OCI-LY1 (cell line): Measurements from ENCODE around the gene CARMIL1.

ENCODE experiments used
- H2AFZ ChIP-seq: fragments of 200-600 bp; sonication (generic), shearing (Covaris generic); 2 replicates; pipeline ENCODE4 v1.6.0; 2014; ENCODE audit warnings: antibody characterized with exemption, mild to moderate bottlenecking, low read length
- H3F3A ChIP-seq: fragments of 200-600 bp; sonication (generic), shearing (Covaris generic); 2 replicates; pipeline ENCODE4 v1.6.0; 2014; ENCODE audit warnings: mild to moderate bottlenecking, antibody characterized with exemption, low read length, moderate library complexity; ENCODE audit not compliant: insufficient read depth
- H3K27ac ChIP-seq: fragments of 200-600 bp; sonication (generic); 2 replicates; pipeline ENCODE4 v1.5.1; 2014; ENCODE audit warnings: low read length, mixed run types, mild to moderate bottlenecking, low read depth; ENCODE audit not compliant: poor library complexity, severe bottlenecking
- H3K27me3 ChIP-seq: fragments of 200-600 bp; sonication (generic); 2 replicates; pipeline ENCODE4 v1.6.0; 2014; ENCODE audit warnings: antibody characterized with exemption, mild to moderate bottlenecking, low read length, moderate library complexity; ENCODE audit not compliant: insufficient read depth
- H3K36me3 ChIP-seq: fragments of 200-600 bp; sonication (generic); 2 replicates; pipeline ENCODE4 v1.6.1; 2014; ENCODE audit warnings: mild to moderate bottlenecking, antibody characterized with exemption, low read length, moderate library complexity, mixed read lengths; ENCODE audit not compliant: insufficient read depth
- H3K4me1 ChIP-seq: fragments of 200-600 bp; sonication (generic); 2 replicates; pipeline ENCODE4 v1.5.1; 2014; ENCODE audit warnings: mild to moderate bottlenecking, low read length, moderate library complexity; ENCODE audit not compliant: insufficient read depth, severe bottlenecking
- H3K4me2 ChIP-seq: fragments of 200-600 bp; sonication (generic), shearing (Covaris generic); 2 replicates; pipeline ENCODE4 v1.6.1; 2014; ENCODE audit warnings: low read length
- H3K4me3 ChIP-seq: fragments of 200-600 bp; sonication (generic); 2 replicates; pipeline ENCODE4 v1.5.1; 2014; ENCODE audit warnings: low read length, low read depth, mild to moderate bottlenecking, mixed read lengths; ENCODE audit not compliant: poor library complexity, severe bottlenecking
- H3K79me2 ChIP-seq: fragments of 200-600 bp; shearing (Covaris generic); 2 replicates; pipeline ENCODE4 v1.6.1; 2016; ENCODE audit warnings: mixed run types, low read length, mixed read lengths; ENCODE audit not compliant: insufficient read depth
- H3K9ac ChIP-seq: fragments of 200-600 bp; sonication (generic), shearing (Covaris generic); 2 replicates; pipeline ENCODE4 v1.6.1; 2014; ENCODE audit warnings: mild to moderate bottlenecking, low read length, mixed read lengths
- H3K9me2 ChIP-seq: fragments of 200-600 bp; sonication (generic), shearing (Covaris generic); 2 replicates; pipeline ENCODE4 v1.6.1; 2014; ENCODE audit warnings: low read depth, mild to moderate bottlenecking, low read length, mixed read lengths
- H3K9me3 ChIP-seq: fragments of 200-600 bp; shearing (Covaris generic); 2 replicates; pipeline ENCODE4 v1.6.1; 2014; ENCODE audit warnings: low read length, mixed read lengths
- H4K20me1 ChIP-seq: fragments of 200-600 bp; sonication (generic), shearing (Covaris generic); 2 replicates; pipeline ENCODE4 v1.6.0; 2016; ENCODE audit warnings: mild to moderate bottlenecking, low read length; ENCODE audit not compliant: insufficient read depth
- CTCF ChIP-seq: fragments of 200-600 bp; sonication (generic), shearing (Covaris generic); IDR thresholded peaks from 2 replicates; pipeline ENCODE4 v1.5.1; 2017; ENCODE audit warnings: mild to moderate bottlenecking, antibody characterized with exemption, low read length, moderate library complexity, mixed read lengths
- EZH2 ChIP-seq: fragments of 200-600 bp; sonication (generic), shearing (Covaris generic); IDR thresholded peaks from 2 replicates; pipeline ENCODE4 v1.8.0; 2017; ENCODE audit warnings: borderline replicate concordance, mixed run types, mild to moderate bottlenecking, antibody characterized with exemption, low read length, moderate library complexity, mixed read lengths

CARMIL1 gene

GRCh38 chr6:25278261-25278913, 787 bp upstream of the CARMIL1 start:
- Histone ChIP-seq H3K9ac (peak overlapping the region; percentile 85; the same call in 1 of the 2 replicates), H3K27ac (no peak overlapping the region), H2AFZ (no peak overlapping the region), H3K9me2 (no peaks in the 10 kb centered on the region), H3K4me2 (peak overlapping the region; percentile 89), H3K36me3 (0 out of 2 replicates have a peak, but pooled peaks cover 16% of the 10 kb centered on the region), H3K9me3 (no peaks in the 10 kb centered on the region), H3K4me3 (peak overlapping the region; percentile 94), H3K79me2 (peaks cover 23% of the 10 kb centered on the region), H4K20me1 (no peaks in the 10 kb centered on the region), H3F3A (no peaks in the 10 kb centered on the region), H3K4me1 (peaks cover 34% of the 10 kb centered on the region), H3K27me3 (no peaks in the 10 kb centered on the region)
- TF ChIP-seq CTCF (no peak), EZH2 (no peak)

- Histone ChIP-seq H3K4me3 (peak overlapping the region; percentile 94), H3K36me3 (peaks cover 16% of the 10 kb centered on the region; the same call in 1 of the 2 replicates), H3K9ac (peak overlapping the region; percentile 85), H3K27me3 (no peaks in the 10 kb centered on the region), H4K20me1 (no peaks in the 10 kb centered on the region), H3K9me3 (no peaks in the 10 kb centered on the region), H3K4me2 (peak overlapping the region; percentile 89), H3F3A (no peaks in the 10 kb centered on the region), H3K79me2 (peaks cover 23% of the 10 kb centered on the region), H3K4me1 (peaks cover 36% of the 10 kb centered on the region), H3K27ac (peak overlapping the region; percentile 61), H2AFZ (no peak overlapping the region; the same call in 1 of the 2 replicates), H3K9me2 (no peaks in the 10 kb centered on the region)
- TF ChIP-seq CTCF, result no peak; the same call in 1 of the 2 replicates
- no peak for TF ChIP-seq EZH2
Measured at GRCh38 chr6:25279748-25280343, 672 bp downstream of the CARMIL1 start.

GRCh38 chr6:25280344-25281074, 1.3 kb downstream of the CARMIL1 start:
- no peaks in the 10 kb centered on the region for H3K9me3 ChIP-seq
- no peak overlapping the region for H2AFZ ChIP-seq
- peak overlapping the region; percentile 94 for H3K4me3 ChIP-seq
- peaks cover 39% of the 10 kb centered on the region for H3K4me1 ChIP-seq
- no peaks in the 10 kb centered on the region for H4K20me1 ChIP-seq
- H3K36me3 ChIP-seq, result peaks cover 21% of the 10 kb centered on the region
- H3K4me2 ChIP-seq, result peak overlapping the region; percentile 89
- H3K27ac ChIP-seq, result peak overlapping the region; percentile 61
- no peaks in the 10 kb centered on the region for H3F3A ChIP-seq
- peak overlapping the region; percentile 85 for H3K9ac ChIP-seq
- H3K79me2 ChIP-seq, result peaks cover 23% of the 10 kb centered on the region
- H3K9me2 ChIP-seq, result no peaks in the 10 kb centered on the region
- H3K27me3 ChIP-seq, result no peaks in the 10 kb centered on the region
- no peak for TF ChIP-seq CTCF
- TF ChIP-seq EZH2, result no peak
